Gastroesophageal sphincter (tissue), 3 donors: ENCODE data around the gene ITGA2.

Experiments
- CTCF ChIP-seq, 4 experiments: fragments of 200-600 bp in 2 of 4; fragments of 450-650 bp in 2 of 4; sonication (generic) in 1 of 4; IDR thresholded peaks; one replicate each; pipeline ENCODE4 v1.5.1; 2017 to 2019; ENCODE audit warnings: antibody characterized with exemption in 4 of 4, mild to moderate bottlenecking in 2 of 4, moderate library complexity in 2 of 4
- POLR2A ChIP-seq, 2 donors: fragments of 450-650 bp; IDR thresholded peaks; one replicate each; pipeline ENCODE4 v1.6.1; 2017; ENCODE audit warnings: antibody characterized with exemption in 2 of 2, mild to moderate bottlenecking in 2 of 2, moderate library complexity in 1 of 2

GRCh38 chr5:53041071-53041692 is 52.0 kb downstream of the ITGA2 start:
- TF ChIP-seq CTCF (IDR thresholded peaks at IDR 0.05) (no peak), POLR2A (IDR thresholded peaks at IDR 0.05) (no peak)
